ENCODE measurements around the gene CIT. TPM values are rescaled to one million over a fixed set of nuclear protein-coding genes. Genes with fewer than 3 reads are reported as not detected.

CIT gene
- total and polyA plus RNA-seq, 2 donors (not counting 1 experiment from before 2014, with no cell fraction given) = 6.8 to 25.4 TPM

GRCh38 chr12:119809023-119809422 is 68.1 kb downstream of the CIT start:
- Histone ChIP-seq H3K4me1 (ENCODE audit: control insufficient read depth, extremely low read depth, insufficient read depth, low read length) (peaks cover 3% of the 10 kb centered on the region), H3K9ac (ENCODE audit: insufficient read depth, low read length) (no peak overlapping the region), H2AFZ (ENCODE audit: low read length) (peak overlapping the region; percentile 48), H3K36me3 (ENCODE audit: control insufficient read depth, insufficient read depth, low read length) (peaks cover 2% of the 10 kb centered on the region), H4K20me1 (ENCODE audit: control insufficient read depth, extremely low read depth, insufficient read depth, low read length) (no peaks in the 10 kb centered on the region), H3K9me3 (ENCODE audit: control insufficient read depth, insufficient read depth, low read depth, low read length) (no peaks in the 10 kb centered on the region), H3K79me2 (ENCODE audit: control insufficient read depth, insufficient read depth, low read length) (peaks cover 6% of the 10 kb centered on the region), H3K4me3 (replicated peaks in 1 of 4; ENCODE audit: control extremely low read depth in 1 of 4, insufficient read depth in 1 of 4, low read depth in 3 of 4, low read length in 4 of 4) (peak overlapping the region in 1 of 4 experiments; percentile 12), H3K27me3 (ENCODE audit: control insufficient read depth, insufficient read depth, low read length) (no peaks in the 10 kb centered on the region), H3K27ac (ENCODE audit: insufficient read depth, low read length) (no peak overlapping the region), H3K4me2 (ENCODE audit: extremely low read depth, insufficient read depth, low read length) (peak overlapping the region; percentile 84)
- TF ChIP-seq EZH2 (IDR thresholded peaks at IDR 0.05; ENCODE audit: low read length, missing control alignments) (no peak), CTCF (conservative IDR thresholded peaks at IDR 0.05 in 1 of 2, IDR thresholded peaks at IDR 0.05 in 1 of 2; ENCODE audit: low read depth in 1 of 2, low read length in 2 of 2) (no peak)
- DNase-seq (ENCODE audit: low read depth in 2 of 2) = peak in 1 of 2 donors; percentile 2

GRCh38 chr12:119808441-119808840 is 68.7 kb downstream of the CIT start:
- no peak overlapping the region for H3K27ac ChIP-seq (ENCODE audit: insufficient read depth, low read length)
- peaks cover 3% of the 10 kb centered on the region for H3K4me1 ChIP-seq (ENCODE audit: control insufficient read depth, extremely low read depth, insufficient read depth, low read length)

GRCh38 chr12:119807380-119807779 is 69.7 kb downstream of the CIT start:
- no peak overlapping the region for H3K4me3 ChIP-seq (replicated peaks in 1 of 4; ENCODE audit: control extremely low read depth in 1 of 4, insufficient read depth in 1 of 4, low read depth in 3 of 4, low read length in 4 of 4)
- H3K27ac ChIP-seq (ENCODE audit: insufficient read depth, low read length) = no peak overlapping the region
- no peak for TF ChIP-seq EZH2 (IDR thresholded peaks at IDR 0.05; ENCODE audit: low read length, missing control alignments)
- no peak for TF ChIP-seq CTCF (conservative IDR thresholded peaks at IDR 0.05 in 1 of 2, IDR thresholded peaks at IDR 0.05 in 1 of 2; ENCODE audit: low read depth in 1 of 2, low read length in 2 of 2)
- H4K20me1 ChIP-seq (ENCODE audit: control insufficient read depth, extremely low read depth, insufficient read depth, low read length) = no peaks in the 10 kb centered on the region
- no peak overlapping the region for H3K4me2 ChIP-seq (ENCODE audit: extremely low read depth, insufficient read depth, low read length)
- H3K36me3 ChIP-seq (ENCODE audit: control insufficient read depth, insufficient read depth, low read length) = peaks cover 2% of the 10 kb centered on the region
- H3K4me1 ChIP-seq (ENCODE audit: control insufficient read depth, extremely low read depth, insufficient read depth, low read length) = peaks cover 3% of the 10 kb centered on the region
- H3K9ac ChIP-seq (ENCODE audit: insufficient read depth, low read length) = no peak overlapping the region
- H2AFZ ChIP-seq (ENCODE audit: low read length) = no peak overlapping the region
- no peaks in the 10 kb centered on the region for H3K27me3 ChIP-seq (ENCODE audit: control insufficient read depth, insufficient read depth, low read length)
- peaks cover 6% of the 10 kb centered on the region for H3K79me2 ChIP-seq (ENCODE audit: control insufficient read depth, insufficient read depth, low read length)
- no peaks in the 10 kb centered on the region for H3K9me3 ChIP-seq (ENCODE audit: control insufficient read depth, insufficient read depth, low read depth, low read length)
- DNase-seq (ENCODE audit: low read depth in 2 of 2) = no peak

More at GRCh38 chr12:119808441-119808840, 68.7 kb downstream of the CIT start:
- Histone ChIP-seq H3K36me3 (ENCODE audit: control insufficient read depth, insufficient read depth, low read length) (peaks cover 2% of the 10 kb centered on the region), H2AFZ (ENCODE audit: low read length) (peak overlapping the region; percentile 16), H3K79me2 (ENCODE audit: control insufficient read depth, insufficient read depth, low read length) (peaks cover 6% of the 10 kb centered on the region), H4K20me1 (ENCODE audit: control insufficient read depth, extremely low read depth, insufficient read depth, low read length) (no peaks in the 10 kb centered on the region), H3K9ac (ENCODE audit: insufficient read depth, low read length) (no peak overlapping the region), H3K4me3 (replicated peaks in 1 of 4; ENCODE audit: control extremely low read depth in 1 of 4, insufficient read depth in 1 of 4, low read depth in 3 of 4, low read length in 4 of 4) (no peak overlapping the region), H3K4me2 (ENCODE audit: extremely low read depth, insufficient read depth, low read length) (peak overlapping the region; percentile 84), H3K27me3 (ENCODE audit: control insufficient read depth, insufficient read depth, low read length) (no peaks in the 10 kb centered on the region), H3K9me3 (ENCODE audit: control insufficient read depth, insufficient read depth, low read depth, low read length) (no peaks in the 10 kb centered on the region)
- TF ChIP-seq EZH2 (IDR thresholded peaks at IDR 0.05; ENCODE audit: low read length, missing control alignments) (no peak), CTCF (conservative IDR thresholded peaks at IDR 0.05 in 1 of 2, IDR thresholded peaks at IDR 0.05 in 1 of 2; ENCODE audit: low read depth in 1 of 2, low read length in 2 of 2) (no peak)
- peak in 1 of 2 donors; percentile 35 for DNase-seq (ENCODE audit: low read depth in 2 of 2)

All from fibroblast of lung (primary cell).